HEK293 (cell line): ENCODE data around the gene CTCFL.

Experiments
- CTCF ChIA-PET: fragments of 350-600 bp; formaldehyde crosslinking; extraction: SDS; loops from one replicate; lab custom pipeline; 2021; ENCODE audit warnings: antibody characterized with exemption; lab: Yijun Ruan, JAX
- POLR2A ChIA-PET: fragments of 300-600 bp; formaldehyde crosslinking; extraction: SDS; loops from one replicate; lab custom pipeline; 2020; ENCODE audit warnings: antibody characterized with exemption, inconsistent platforms; lab: Yijun Ruan, JAX
- H3K27ac ChIP-seq: fragments of 200-500 bp; sonication (Bioruptor generic); 2 replicates; pipeline ENCODE4 v1.5.1; 2014; ENCODE audit warnings: low read depth, low read length, control low read depth, inconsistent platforms; ENCODE audit errors: extremely low read depth
- H3K36me3 ChIP-seq, 2 experiments: fragments of 200-500 bp in 1 of 2; sonication (Bioruptor generic) in 1 of 2; 1 replicate in 1 of 2; 2 replicates in 1 of 2; pipeline ENCODE4 v1.5.1; 2014 to 2017; ENCODE audit warnings: inconsistent platforms in 2 of 2, low read length in 2 of 2; ENCODE audit not compliant: control insufficient read depth in 2 of 2, insufficient read depth in 1 of 2
- H3K4me1 ChIP-seq: fragments of 200-500 bp; sonication (Bioruptor generic); 2 replicates; pipeline ENCODE4 v1.5.1; 2014; ENCODE audit warnings: mild to moderate bottlenecking, low read length, inconsistent platforms; ENCODE audit not compliant: control insufficient read depth, insufficient read depth
- H3K4me3 ChIP-seq: 2 replicates; pipeline ENCODE4 v1.5.1; 2011; ENCODE audit warnings: low read depth, mild to moderate bottlenecking, control low read depth, low read length, moderate library complexity
- H3K9me3 ChIP-seq: fragments of 200-500 bp; sonication (Bioruptor generic); 2 replicates; pipeline ENCODE4 v1.5.1; 2014; ENCODE audit warnings: low read depth, low read length, inconsistent platforms; ENCODE audit not compliant: control insufficient read depth, insufficient read depth
- EGR2 ChIP-seq: fragments of 450-650 bp; formaldehyde crosslinking; IDR thresholded peaks from 2 replicates; pipeline ENCODE4 v1.5.1; 2016; ENCODE audit warnings: low read depth, missing biosample characterization, missing genetic modification characterization
- PRDM1 ChIP-seq: fragments of 450-650 bp; formaldehyde crosslinking; IDR thresholded peaks from 2 replicates; pipeline ENCODE4; 2016; ENCODE audit warnings: missing biosample characterization, missing genetic modification characterization
- YY1 ChIP-seq: fragments of 450-650 bp; formaldehyde crosslinking; IDR thresholded peaks from 2 replicates; pipeline ENCODE4 v1.5.1; 2018; ENCODE audit warnings: missing biosample characterization, missing genetic modification characterization
- ZBTB17 ChIP-seq: fragments of 450-650 bp; formaldehyde crosslinking; IDR thresholded peaks from 2 replicates; pipeline ENCODE4 v1.5.1; 2016; ENCODE audit warnings: missing biosample characterization, missing genetic modification characterization
- ZBTB20 ChIP-seq: fragments of 450-650 bp; formaldehyde crosslinking; IDR thresholded peaks from 2 replicates; pipeline ENCODE4 v1.5.1; 2016; ENCODE audit warnings: missing biosample characterization, missing genetic modification characterization
- ZFHX2 ChIP-seq: fragments of 450-650 bp; formaldehyde crosslinking; conservative IDR thresholded peaks from 2 replicates; pipeline ENCODE4 v1.5.1; 2016; ENCODE audit warnings: missing biosample characterization, missing genetic modification characterization
- ZIC2 ChIP-seq: fragments of 450-650 bp; formaldehyde crosslinking; IDR thresholded peaks from 2 replicates; pipeline ENCODE4 v1.5.1; 2016; ENCODE audit warnings: missing biosample characterization, missing genetic modification characterization
- ZNF112 ChIP-seq: fragments of 450-650 bp; formaldehyde crosslinking; IDR thresholded peaks from 2 replicates; pipeline ENCODE4 v1.5.0; 2017; ENCODE audit warnings: missing biosample characterization, missing genetic modification characterization
- ZNF174 ChIP-seq: fragments of 450-650 bp; formaldehyde crosslinking; IDR thresholded peaks from 2 replicates; pipeline ENCODE4 v1.5.0; 2017; ENCODE audit warnings: missing biosample characterization, mild to moderate bottlenecking, missing genetic modification characterization
- ZNF654 ChIP-seq: fragments of 450-650 bp; formaldehyde crosslinking; IDR thresholded peaks from 2 replicates; pipeline ENCODE4 v1.5.1; 2016; ENCODE audit warnings: low read depth, missing biosample characterization, missing genetic modification characterization
- ZNF658 ChIP-seq: fragments of 450-650 bp; formaldehyde crosslinking; IDR thresholded peaks from 2 replicates; pipeline ENCODE4; 2016; ENCODE audit warnings: missing biosample characterization, missing genetic modification characterization
- ZNF701 ChIP-seq: fragments of 450-650 bp; formaldehyde crosslinking; IDR thresholded peaks from 2 replicates; pipeline ENCODE4 v1.5.1; 2016; ENCODE audit warnings: missing biosample characterization, missing genetic modification characterization
- ZNF792 ChIP-seq: fragments of 450-650 bp; formaldehyde crosslinking; IDR thresholded peaks from 2 replicates; pipeline ENCODE4 v1.5.1; 2016; ENCODE audit warnings: missing biosample characterization, missing genetic modification characterization
- TF ChIP-seq, protein P1 (sequence below): fragments of 450-650 bp; formaldehyde crosslinking; IDR thresholded peaks from 2 replicates; pipeline ENCODE4 v1.5.1; 2016; ENCODE audit warnings: missing biosample characterization, missing genetic modification characterization
- TF ChIP-seq, protein P2 (sequence below): fragments of 450-650 bp; formaldehyde crosslinking; IDR thresholded peaks from 2 replicates; pipeline ENCODE4 v1.5.1; 2016; ENCODE audit warnings: missing biosample characterization, missing genetic modification characterization
- TF ChIP-seq, protein P3 (sequence below): fragments of 450-650 bp; formaldehyde crosslinking; IDR thresholded peaks from 2 replicates; pipeline ENCODE4; 2016; ENCODE audit warnings: missing biosample characterization, missing genetic modification characterization
- TF ChIP-seq, protein P4 (sequence below): fragments of 450-650 bp; formaldehyde crosslinking; IDR thresholded peaks from 2 replicates; pipeline ENCODE4 v1.5.1; 2016; ENCODE audit warnings: missing biosample characterization, missing genetic modification characterization
- TF ChIP-seq, protein P5 (sequence below): fragments of 450-650 bp; formaldehyde crosslinking; IDR thresholded peaks from 2 replicates; pipeline ENCODE4 v1.5.1; 2016; ENCODE audit warnings: missing biosample characterization, missing genetic modification characterization

The CTCFL gene

DNA sequence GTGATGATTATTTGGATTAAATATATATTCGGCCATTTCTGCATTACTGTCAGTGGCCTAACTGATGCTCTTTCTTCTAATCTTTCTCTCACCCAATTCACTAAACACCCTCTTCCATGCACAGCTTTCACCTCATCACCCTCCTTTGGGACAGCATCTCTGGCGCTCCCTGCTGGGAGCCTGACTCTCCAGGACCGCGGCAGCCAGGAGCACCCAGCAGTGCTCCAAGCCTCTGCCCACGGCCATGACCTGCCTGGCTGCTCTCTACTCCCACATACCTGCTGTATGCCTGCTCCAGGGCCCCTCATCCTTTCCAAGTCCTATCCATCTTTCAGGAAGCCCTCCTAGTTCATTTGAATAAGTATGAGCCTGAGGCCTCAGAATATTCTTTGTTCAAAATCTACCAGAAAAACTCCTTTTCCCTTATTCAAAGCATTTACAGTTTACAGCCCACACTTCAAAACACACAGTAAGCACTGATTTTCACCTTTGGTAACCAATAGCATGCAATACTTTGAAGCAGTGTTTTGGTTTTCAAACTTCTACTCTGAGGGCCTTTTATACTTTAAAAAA is 15.2 kb downstream of the CTCFL start:
- ChIA-PET CTCF (interaction anchor here (0.6 to 2.2 kb wide), 8 partner anchors 11 to 128 kb away, joined by 3 to 9 read pairs (median 4); no protein-coding TSS in a partner anchor), POLR2A (no interaction called here)
- Histone ChIP-seq H3K4me1 (no peaks in the 10 kb centered on the region), H3K36me3 (no peaks in the 10 kb centered on the region), H3K4me3 (no peak overlapping the region), H3K9me3 (no peaks in the 10 kb centered on the region), H3K27ac (no peak overlapping the region)
- TF ChIP-seq ZBTB20 (tag by site-specific recombination): peak; percentile 75
- TF ChIP-seq, protein P1, sequence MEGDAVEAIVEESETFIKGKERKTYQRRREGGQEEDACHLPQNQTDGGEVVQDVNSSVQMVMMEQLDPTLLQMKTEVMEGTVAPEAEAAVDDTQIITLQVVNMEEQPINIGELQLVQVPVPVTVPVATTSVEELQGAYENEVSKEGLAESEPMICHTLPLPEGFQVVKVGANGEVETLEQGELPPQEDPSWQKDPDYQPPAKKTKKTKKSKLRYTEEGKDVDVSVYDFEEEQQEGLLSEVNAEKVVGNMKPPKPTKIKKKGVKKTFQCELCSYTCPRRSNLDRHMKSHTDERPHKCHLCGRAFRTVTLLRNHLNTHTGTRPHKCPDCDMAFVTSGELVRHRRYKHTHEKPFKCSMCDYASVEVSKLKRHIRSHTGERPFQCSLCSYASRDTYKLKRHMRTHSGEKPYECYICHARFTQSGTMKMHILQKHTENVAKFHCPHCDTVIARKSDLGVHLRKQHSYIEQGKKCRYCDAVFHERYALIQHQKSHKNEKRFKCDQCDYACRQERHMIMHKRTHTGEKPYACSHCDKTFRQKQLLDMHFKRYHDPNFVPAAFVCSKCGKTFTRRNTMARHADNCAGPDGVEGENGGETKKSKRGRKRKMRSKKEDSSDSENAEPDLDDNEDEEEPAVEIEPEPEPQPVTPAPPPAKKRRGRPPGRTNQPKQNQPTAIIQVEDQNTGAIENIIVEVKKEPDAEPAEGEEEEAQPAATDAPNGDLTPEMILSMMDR (tag by site-specific recombination): peak; percentile 81
- TF ChIP-seq, protein P2, sequence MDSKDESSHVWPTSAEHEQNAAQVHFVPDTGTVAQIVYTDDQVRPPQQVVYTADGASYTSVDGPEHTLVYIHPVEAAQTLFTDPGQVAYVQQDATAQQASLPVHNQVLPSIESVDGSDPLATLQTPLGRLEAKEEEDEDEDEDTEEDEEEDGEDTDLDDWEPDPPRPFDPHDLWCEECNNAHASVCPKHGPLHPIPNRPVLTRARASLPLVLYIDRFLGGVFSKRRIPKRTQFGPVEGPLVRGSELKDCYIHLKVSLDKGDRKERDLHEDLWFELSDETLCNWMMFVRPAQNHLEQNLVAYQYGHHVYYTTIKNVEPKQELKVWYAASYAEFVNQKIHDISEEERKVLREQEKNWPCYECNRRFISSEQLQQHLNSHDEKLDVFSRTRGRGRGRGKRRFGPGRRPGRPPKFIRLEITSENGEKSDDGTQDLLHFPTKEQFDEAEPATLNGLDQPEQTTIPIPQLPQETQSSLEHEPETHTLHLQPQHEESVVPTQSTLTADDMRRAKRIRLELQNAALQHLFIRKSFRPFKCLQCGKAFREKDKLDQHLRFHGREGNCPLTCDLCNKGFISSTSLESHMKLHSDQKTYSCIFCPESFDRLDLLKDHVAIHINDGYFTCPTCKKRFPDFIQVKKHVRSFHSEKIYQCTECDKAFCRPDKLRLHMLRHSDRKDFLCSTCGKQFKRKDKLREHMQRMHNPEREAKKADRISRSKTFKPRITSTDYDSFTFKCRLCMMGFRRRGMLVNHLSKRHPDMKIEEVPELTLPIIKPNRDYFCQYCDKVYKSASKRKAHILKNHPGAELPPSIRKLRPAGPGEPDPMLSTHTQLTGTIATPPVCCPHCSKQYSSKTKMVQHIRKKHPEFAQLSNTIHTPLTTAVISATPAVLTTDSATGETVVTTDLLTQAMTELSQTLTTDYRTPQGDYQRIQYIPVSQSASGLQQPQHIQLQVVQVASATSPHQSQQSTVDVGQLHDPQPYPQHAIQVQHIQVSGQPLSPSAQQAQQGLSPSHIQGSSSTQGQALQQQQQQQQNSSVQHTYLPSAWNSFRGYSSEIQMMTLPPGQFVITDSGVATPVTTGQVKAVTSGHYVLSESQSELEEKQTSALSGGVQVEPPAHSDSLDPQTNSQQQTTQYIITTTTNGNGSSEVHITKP (tag by site-specific recombination): no peak
- TF ChIP-seq ZNF112 (tag by site-specific recombination): no peak
- peak; percentile 86 for TF ChIP-seq ZFHX2 (tag by site-specific recombination)
- TF ChIP-seq ZNF701: no peak
- TF ChIP-seq ZNF654 (tag by site-specific recombination): peak; percentile 32
- no peak for TF ChIP-seq ZNF792 (tag by site-specific recombination)
- TF ChIP-seq, protein P3, sequence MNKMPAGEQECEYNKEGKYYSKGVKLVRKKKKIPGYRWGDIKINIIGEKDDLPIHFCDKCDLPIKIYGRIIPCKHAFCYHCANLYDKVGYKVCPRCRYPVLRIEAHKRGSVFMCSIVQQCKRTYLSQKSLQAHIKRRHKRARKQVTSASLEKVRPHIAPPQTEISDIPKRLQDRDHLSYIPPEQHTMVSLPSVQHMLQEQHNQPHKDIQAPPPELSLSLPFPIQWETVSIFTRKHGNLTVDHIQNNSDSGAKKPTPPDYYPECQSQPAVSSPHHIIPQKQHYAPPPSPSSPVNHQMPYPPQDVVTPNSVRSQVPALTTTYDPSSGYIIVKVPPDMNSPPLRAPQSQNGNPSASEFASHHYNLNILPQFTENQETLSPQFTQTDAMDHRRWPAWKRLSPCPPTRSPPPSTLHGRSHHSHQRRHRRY (tag by site-specific recombination): no peak
- TF ChIP-seq PRDM1 (tag by site-specific recombination): peak; percentile 84
- TF ChIP-seq EGR2 (tag by site-specific recombination): peak; percentile 91
- TF ChIP-seq ZNF174 (tag by site-specific recombination): no peak
- no peak for TF ChIP-seq YY1 (tag by site-specific recombination)
- TF ChIP-seq, protein P4, sequence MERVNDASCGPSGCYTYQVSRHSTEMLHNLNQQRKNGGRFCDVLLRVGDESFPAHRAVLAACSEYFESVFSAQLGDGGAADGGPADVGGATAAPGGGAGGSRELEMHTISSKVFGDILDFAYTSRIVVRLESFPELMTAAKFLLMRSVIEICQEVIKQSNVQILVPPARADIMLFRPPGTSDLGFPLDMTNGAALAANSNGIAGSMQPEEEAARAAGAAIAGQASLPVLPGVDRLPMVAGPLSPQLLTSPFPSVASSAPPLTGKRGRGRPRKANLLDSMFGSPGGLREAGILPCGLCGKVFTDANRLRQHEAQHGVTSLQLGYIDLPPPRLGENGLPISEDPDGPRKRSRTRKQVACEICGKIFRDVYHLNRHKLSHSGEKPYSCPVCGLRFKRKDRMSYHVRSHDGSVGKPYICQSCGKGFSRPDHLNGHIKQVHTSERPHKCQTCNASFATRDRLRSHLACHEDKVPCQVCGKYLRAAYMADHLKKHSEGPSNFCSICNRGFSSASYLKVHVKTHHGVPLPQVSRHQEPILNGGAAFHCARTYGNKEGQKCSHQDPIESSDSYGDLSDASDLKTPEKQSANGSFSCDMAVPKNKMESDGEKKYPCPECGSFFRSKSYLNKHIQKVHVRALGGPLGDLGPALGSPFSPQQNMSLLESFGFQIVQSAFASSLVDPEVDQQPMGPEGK (tag by site-specific recombination): no peak
- TF ChIP-seq ZIC2 (tag by site-specific recombination): peak; percentile 40

DNA sequence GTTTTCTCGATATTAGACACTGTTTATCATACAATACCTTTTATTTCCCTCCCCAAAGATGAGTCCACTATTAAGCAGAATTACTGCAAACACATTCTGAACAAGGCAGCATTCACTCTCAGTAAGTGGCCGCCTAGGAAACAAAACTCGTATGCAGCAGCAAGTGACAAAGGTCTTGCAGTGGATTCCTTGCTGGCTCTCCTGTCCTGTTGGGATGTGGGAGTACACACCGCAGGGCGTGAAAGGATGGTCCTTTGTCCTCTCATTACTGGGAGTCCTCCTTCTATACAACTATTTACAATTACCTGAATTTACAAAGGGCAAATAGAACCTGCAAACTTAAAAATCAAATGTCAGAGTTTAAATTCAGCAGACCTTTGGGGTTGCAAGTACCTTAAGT is 16.1 kb downstream of the CTCFL start:
- POLR2A ChIA-PET: no interaction called here
- CTCF ChIA-PET: interaction anchor here (1.2 to 2.0 kb wide), 2 partner anchors 87 to 88 kb away, joined by 6 to 7 read pairs; no protein-coding TSS in a partner anchor

More for the DNA sequence above, 16.1 kb downstream of the CTCFL start:
- Histone ChIP-seq H3K27ac (no peak overlapping the region), H3K9me3 (no peaks in the 10 kb centered on the region), H3K4me1 (no peaks in the 10 kb centered on the region), H3K4me3 (no peak overlapping the region), H3K36me3 (no peaks in the 10 kb centered on the region)
- TF ChIP-seq ZBTB17 (no peak), ZNF658 (tag by site-specific recombination) (no peak)
- TF ChIP-seq, protein P5, sequence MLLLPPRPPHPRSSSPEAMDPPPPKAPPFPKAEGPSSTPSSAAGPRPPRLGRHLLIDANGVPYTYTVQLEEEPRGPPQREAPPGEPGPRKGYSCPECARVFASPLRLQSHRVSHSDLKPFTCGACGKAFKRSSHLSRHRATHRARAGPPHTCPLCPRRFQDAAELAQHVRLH: no peak
